Measurements from ENCODE around the gene CRIP2.

The CRIP2 gene

GRCh38 chr14:105474483-105475268 is at the start of gene CRIP2:
CRIP2 (plus strand) TSS chr14:105474821; CDS start chr14:105474863, 42 bp downstream.
- DNase-seq: no peak

- DNase-seq: no peak
Measured at GRCh38 chr14:105424861-105425260, 49.8 kb upstream of the CRIP2 start.

DNA sequence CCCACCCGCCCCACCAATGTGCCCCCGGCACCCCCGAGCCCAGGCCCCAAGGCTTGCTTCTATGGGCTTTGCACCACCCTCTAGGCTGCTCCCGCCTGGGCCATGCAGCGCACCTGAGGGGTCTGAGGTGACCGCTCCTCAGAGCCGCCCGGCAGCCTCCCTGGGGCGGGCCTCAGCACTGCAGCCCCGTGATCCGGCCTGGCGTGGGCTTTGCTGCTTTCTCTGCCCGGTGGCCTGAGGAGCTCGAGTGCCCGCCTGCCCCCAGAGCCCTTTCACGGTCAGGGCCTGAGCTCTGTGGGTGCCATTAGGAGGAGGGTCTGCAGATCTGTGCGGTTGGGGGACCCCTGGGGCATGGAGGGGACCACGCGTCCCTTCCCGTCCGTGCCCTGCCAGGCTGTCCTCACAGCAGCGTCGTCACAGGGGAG is 48.8 kb upstream of the CRIP2 start:
- no peak for DNase-seq

DNA sequence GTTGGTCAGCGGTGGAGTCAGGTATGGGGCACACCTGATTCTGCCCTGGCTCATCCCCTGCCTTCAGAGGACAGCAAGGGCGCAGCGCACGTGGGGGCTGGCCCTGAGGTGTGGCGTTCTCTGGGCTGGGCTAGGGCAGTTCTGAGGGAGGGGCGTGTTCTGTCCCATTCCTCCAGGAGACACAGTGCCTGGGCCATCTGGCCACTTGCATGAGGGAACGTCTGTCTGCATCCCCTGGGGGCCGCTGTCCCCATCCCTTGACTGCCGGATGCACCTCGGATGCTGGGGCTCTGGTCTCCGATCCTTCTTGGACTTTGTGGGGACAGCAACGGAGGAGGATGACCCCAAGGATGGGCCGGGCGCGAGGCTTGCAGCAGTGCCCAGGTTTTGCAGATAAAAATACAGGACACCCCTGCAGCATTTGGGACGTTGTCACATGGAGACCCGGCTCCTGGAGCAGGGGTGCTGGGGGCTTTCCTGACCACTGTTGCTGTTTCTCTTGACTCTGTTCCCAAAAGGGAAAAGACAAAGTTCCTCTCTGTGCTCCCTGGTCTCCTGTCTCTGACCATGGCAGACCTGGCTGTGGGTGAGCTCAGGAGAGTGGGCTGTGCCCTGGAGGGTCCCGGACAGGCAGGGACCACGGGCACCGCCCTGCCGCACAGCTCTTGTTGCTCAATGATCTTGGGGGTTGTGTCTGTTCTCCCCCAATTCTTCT is 48.0 kb upstream of the CRIP2 start:
- no peak for DNase-seq

- no peak for DNase-seq
Measured at GRCh38 chr14:105427412-105427811, 47.2 kb upstream of the CRIP2 start.

- DNase-seq: no peak
Measured at GRCh38 chr14:105427936-105428485, 46.6 kb upstream of the CRIP2 start.

DNA sequence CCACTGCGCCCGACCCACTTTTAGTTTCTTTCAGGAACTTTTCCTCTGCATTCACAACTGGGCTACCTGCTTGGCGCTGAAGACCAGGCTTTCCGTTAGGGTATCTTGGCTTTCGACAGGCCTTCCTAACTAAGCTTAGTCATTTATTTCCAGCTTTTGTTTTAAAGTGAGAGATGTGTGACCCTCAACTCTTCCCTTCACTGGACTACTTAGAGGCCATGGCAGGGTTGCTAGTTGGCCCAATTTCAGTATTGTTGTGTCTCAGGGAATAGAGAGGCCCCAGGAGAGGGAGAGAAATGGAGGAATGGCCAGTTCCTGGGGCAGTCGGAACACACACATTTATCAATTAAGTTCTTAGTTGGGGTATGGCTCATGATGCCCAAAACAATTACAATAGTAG is 44.6 kb upstream of the CRIP2 start:
- no peak for DNase-seq

DNA sequence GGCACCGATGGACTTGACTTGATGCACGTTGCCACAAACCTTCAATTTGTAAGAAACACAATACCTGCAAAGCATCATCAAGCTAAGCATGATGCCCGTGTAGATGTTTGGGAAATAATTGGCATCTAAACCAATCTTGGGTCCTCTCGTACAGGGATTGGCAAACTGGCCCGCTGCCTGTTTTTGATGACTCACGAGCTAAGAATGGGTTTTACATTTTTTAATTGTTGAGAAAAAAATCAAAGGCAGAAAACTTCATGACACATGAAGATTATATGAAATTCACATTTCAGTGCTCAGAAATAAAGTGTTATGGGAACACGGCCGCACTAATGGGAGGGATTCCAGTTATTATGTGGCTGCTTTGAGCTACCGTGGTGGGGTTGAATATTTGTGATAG is 44.1 kb upstream of the CRIP2 start:
- DNase-seq: no peak

DNA sequence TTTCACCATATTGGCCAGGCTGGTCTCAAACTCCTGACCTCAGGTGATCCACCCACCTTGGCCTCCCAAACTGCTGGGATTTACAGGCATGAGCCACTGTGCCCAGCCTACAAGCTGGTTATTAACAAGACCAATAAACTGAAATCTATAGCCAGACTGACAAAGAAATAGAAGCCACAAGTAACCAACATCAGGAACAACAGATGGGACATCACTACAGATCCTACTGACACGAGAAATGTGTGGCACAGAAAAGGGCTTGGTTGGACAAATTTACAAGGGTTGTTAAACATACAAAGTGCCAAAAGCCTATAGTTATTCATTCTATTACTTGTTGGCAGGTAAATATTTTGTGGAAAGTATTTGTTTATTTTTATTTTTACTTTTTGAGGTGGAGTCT is 43.4 kb upstream of the CRIP2 start:
- no peak for DNase-seq

DNA sequence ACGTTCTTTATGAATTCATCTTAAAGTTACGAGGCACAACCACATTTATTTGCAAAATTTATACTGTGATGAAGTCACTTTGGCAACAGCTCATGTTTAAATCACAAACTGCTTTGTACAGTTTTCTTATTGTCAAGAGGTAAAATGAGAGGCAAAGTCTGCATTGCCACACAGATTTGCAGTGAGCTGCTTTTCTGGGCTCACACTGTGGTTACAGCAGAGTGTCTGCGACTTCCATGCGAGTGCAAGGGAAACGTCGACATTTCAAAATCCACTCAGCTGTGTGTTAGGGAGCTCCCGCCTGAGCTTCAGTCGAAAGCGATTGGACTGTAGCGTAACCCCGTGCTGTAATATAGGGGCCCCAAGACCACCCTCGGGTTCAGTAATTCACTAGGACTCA is 42.0 kb upstream of the CRIP2 start:
- no peak for DNase-seq

DNA sequence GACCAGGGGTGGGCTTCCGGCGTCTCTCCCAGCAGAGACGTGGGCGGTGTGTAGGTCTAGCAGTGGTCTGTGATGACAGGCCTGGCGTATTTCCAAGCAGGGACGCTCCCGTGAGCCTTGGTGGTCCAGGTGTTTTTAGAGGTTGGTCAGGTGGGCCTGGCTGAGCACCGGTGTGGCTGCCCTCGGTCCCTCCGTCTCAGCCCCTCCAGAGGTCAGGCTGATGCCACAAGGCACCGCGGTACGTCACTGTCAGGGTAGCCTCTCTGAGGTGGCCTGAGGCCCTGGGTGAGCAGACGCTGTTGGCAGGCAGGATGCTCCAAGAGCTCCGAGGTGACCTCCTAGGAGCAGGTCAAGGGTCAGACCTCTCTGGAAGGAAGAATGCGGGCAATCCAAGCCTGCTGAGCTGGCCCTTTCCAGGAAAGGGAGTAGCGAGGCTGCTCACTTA is 41.4 kb upstream of the CRIP2 start:
- no peak for DNase-seq

- no peak for DNase-seq
Measured at GRCh38 chr14:105436402-105436801, 38.2 kb upstream of the CRIP2 start.

- no peak for DNase-seq
Measured at GRCh38 chr14:105436891-105437722, 37.5 kb upstream of the CRIP2 start.

DNA sequence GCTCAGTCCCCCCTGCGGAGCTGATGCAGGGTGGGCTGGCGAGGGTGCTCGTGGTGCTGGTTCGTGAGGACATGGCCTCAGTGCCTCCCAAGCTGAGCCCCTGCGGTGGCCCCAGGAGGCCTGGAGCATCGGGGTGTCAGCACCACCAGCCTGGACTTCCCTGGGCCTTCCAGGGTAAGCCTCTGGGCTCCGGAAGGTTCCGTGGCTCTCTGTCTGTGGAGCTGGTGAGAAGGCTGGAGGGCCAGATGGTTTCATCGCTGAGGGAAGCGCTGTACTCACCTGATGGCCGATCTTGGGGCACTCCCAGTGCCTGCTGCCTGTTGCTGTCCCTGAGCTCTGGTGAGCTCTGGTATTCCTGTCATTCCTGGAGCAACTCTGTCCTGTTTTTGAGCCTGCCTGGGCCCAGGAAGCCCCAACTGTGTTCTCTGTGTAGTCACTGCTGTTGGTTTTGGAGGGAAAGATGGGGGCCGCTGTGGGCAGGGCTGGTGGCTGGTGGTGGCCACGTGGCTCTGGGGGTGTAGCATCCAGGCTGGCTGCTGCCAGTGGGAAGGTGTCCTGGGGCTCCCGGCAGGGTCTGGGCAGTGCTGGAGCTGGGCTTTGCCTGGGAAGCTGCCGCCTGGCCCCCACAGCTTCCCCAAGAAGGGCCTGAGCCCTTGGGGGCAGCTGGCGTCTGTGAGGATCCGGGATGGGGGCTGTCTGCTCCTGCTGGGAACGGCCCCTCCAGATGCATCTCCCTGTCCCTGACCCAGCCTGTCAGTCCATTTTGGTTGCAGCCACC is 36.7 kb upstream of the CRIP2 start:
- no peak for DNase-seq

- DNase-seq: no peak
Measured at GRCh38 chr14:105439179-105439578, 35.4 kb upstream of the CRIP2 start.

- peak; percentile 22 for DNase-seq
Measured at GRCh38 chr14:105439710-105440553, 34.7 kb upstream of the CRIP2 start.

GRCh38 chr14:105440554-105440900 is 34.1 kb upstream of the CRIP2 start:
- no peak for DNase-seq

DNA sequence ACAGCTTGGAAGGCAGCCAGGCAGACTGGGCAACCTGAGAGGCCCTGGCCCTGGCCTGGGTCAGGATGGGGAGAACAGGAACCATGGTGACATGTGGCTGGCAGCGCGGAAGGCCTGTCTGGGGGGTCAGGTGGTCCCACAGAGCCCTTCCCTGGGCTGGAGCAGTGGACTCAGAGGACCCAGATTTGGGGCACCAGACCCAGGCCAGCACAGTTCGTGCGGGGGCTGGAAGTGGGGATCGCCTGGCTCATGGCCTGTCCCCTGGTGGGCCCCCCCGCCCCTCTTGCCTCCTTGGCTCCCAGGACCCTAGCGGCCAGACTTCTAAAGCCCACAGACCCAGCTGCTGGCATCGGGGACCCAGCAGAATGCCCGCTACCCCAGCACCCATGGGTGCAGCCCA is 33.6 kb upstream of the CRIP2 start:
- DNase-seq: no peak

DNA sequence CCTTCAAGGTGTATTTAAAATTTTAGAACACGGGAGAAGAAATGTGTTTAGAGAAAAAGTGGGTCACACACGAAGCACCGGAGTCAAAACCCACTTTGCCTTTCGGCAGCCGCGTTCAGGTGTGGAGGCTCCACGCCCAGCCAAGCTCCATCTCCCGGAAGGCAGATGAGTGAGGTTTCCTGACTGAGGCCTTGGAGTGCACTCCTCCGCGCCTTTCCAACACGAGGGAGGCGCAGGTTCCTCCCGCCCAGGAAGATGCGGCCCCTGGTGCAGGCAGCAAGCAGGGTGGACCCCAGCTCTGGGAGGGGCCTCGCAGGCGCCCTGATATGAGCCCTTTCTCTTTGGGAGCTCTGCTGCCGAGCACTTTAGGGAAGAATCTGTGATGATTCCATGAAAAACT is 32.5 kb upstream of the CRIP2 start:
- no peak for DNase-seq

- DNase-seq: no peak
Measured at GRCh38 chr14:105442834-105443233, 31.8 kb upstream of the CRIP2 start.

DNA sequence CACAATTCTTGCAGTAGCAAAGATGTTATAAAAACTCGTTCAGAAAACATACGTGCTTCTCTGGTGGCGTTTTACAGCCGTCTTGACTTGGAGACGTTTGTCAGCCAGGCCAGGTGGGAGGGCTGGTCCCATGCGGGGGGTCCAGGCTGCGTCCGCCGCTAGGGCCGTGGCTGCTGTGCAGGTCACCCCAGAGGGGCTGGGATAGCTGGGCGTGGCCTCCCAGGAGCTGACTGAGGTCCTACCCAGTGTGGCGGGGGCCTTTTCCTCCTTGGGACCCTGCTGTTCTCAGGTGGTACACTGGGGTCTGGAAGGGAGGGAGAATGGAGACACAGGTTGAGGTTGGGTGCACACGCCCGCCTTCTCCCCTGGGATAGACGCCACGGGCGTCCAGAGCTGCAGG is 29.8 kb upstream of the CRIP2 start:
- DNase-seq: no peak

- DNase-seq: no peak
Measured at GRCh38 chr14:105445290-105445689, 29.3 kb upstream of the CRIP2 start.
